Activated CD4-positive, alpha-beta memory T cell treated with anti-CD3 and anti-CD28 coated beads for 36 hours (primary cell): Measurements from ENCODE around the gene ADD3. TPM values are rescaled to one million over a fixed set of nuclear protein-coding genes. Genes with fewer than 3 reads are reported as not detected.
A peak's percentile ranks its signal among the peaks of the same experiment; 100 is the strongest.

Experiments used
- CTCF ChIA-PET: fragments of 350-600 bp; sonication (Branson Sonifier 250); formaldehyde crosslinking; loops from one replicate; lab custom pipeline; 2021; ENCODE audit warnings: antibody characterized with exemption, inconsistent platforms; lab: Charles Lee
- POLR2A ChIA-PET: fragments of 350-600 bp; sonication (Branson Sonifier 250); formaldehyde crosslinking; loops from one replicate; lab custom pipeline; 2021; ENCODE audit warnings: antibody characterized with exemption; lab: Charles Lee
- DNase-seq: peaks from one replicate; pipeline ENCODE4 v3.0.0-alpha.2; 2020
- H3K27ac Mint-ChIP-seq: one replicate; pipeline ENCODE4 v1.8.0; 2021; ENCODE audit warnings: mixed read lengths
- H3K27me3 Mint-ChIP-seq: one replicate; pipeline ENCODE4 v1.8.0; 2021; ENCODE audit warnings: mixed read lengths
- H3K36me3 Mint-ChIP-seq: one replicate; pipeline ENCODE4 v1.8.0; 2021; ENCODE audit warnings: mixed read lengths
- H3K4me1 Mint-ChIP-seq: one replicate; pipeline ENCODE4 v1.8.0; 2021; ENCODE audit warnings: low read depth, mixed read lengths
- H3K4me3 Mint-ChIP-seq: one replicate; pipeline ENCODE4 v1.8.0; 2021; ENCODE audit warnings: mild to moderate bottlenecking, mixed read lengths
- H3K9me3 Mint-ChIP-seq: one replicate; pipeline ENCODE4 v1.8.0; 2021; ENCODE audit warnings: mixed read lengths
- intact Hi-C: fragments of 100-400 bp; cut with micrococcal nuclease; formaldehyde crosslinking; loops from one replicate; pipeline ENCODE4 v1.15.1; 2023
- total RNA-seq, 2 experiments: library from RNA; stranded (reverse); gene quantifications; one replicate each; pipeline ENCODE4 v1.2.3, GENCODE V29; 2021

The ADD3 gene
- total RNA-seq, 2 experiments from 2014 or later = 92.3 to 93.3 TPM

DNA sequence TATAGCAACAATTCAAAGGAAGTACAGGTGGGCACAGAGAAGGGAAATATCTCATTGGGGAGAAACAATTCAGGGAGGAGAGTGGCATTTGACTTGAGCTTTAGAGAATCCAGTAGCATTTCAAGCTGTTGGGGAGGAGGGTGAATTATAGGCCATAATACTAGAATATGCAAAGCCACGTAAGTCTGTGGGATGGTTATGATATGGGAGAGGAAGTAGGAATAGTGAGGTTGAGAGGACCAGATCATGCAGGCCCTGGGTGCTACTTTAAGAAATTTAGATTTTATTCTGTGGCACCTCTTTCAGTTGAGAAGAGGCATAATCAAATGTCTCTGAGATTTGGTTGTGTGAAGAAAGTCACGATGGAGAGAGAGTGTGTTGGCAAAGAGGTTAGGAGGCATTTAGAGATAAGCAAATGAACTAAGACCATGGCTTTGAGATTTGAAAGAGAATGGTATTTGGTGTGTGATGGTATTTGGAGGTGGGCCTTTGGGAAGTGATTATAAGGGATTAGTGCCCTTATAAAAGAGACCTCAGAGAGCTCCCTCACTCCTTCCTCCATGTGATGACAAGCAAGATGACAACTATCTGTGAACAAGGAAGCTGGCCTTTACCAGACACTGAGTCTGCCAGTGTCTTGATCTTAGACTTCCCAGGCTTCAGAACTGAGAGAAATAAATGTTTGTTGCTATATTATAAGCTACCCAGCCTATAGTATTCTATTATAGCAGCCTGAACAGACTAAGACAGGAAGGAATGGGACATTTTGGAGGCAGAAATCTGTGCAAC lies 15.1 kb downstream of the ADD3 start:
- H3K27me3 Mint-ChIP-seq = no peaks in the 10 kb centered on the region
- peaks cover 68% of the 10 kb centered on the region for H3K4me1 Mint-ChIP-seq
- H3K36me3 Mint-ChIP-seq = no peaks in the 10 kb centered on the region
- CTCF ChIA-PET = interaction anchor here (1.7 kb wide), 2 partner anchors 8 to 13 kb away, joined by 5 to 6 read pairs; no protein-coding TSS in a partner anchor
- H3K4me3 Mint-ChIP-seq = no peak overlapping the region
- intact Hi-C loops = no loop called here
- H3K9me3 Mint-ChIP-seq = no peaks in the 10 kb centered on the region
- no peak overlapping the region for H3K27ac Mint-ChIP-seq
- POLR2A ChIA-PET = no interaction called here
- no peak for DNase-seq

GRCh38 chr10:110023785-110024465 lies 16.1 kb downstream of the ADD3 start:
- Mint-ChIP-seq H3K36me3 (no peaks in the 10 kb centered on the region), H3K27ac (no peak overlapping the region), H3K27me3 (no peaks in the 10 kb centered on the region), H3K4me3 (no peak overlapping the region), H3K9me3 (no peaks in the 10 kb centered on the region), H3K4me1 (peaks cover 63% of the 10 kb centered on the region)
- intact Hi-C loops = no loop called here
- CTCF ChIA-PET = interaction anchor here (0.7 to 1.7 kb wide), 2 partner anchors 12 to 144 kb away, joined by 3 to 6 read pairs; no protein-coding TSS in a partner anchor
- POLR2A ChIA-PET = no interaction called here
- DNase-seq = no peak

DNA sequence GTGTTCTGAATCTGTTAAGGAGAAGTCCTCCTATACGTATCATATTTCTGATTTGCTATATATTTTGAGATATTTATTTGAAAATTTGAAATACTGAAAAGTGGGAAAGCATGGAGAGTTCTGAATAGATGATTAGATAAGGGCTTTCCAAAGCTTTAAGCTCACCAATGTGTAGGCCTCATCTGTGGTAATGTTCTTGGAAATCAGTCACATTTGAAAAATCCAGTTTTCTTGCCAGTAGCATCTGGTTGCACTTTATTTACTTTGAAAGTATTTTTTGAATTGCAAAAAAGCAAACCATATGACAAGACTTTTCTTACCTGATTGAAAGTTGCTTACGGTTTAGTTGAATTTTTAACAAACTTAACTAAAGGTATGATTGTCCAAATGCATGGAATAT lies 21.7 kb downstream of the ADD3 start:
- ChIA-PET POLR2A (no interaction called here), CTCF (no interaction called here)
- H3K4me3 Mint-ChIP-seq = no peak overlapping the region
- H3K4me1 Mint-ChIP-seq = peaks cover 55% of the 10 kb centered on the region
- peaks cover 3% of the 10 kb centered on the region for H3K36me3 Mint-ChIP-seq
- DNase-seq = no peak
- H3K27me3 Mint-ChIP-seq = no peaks in the 10 kb centered on the region
- H3K9me3 Mint-ChIP-seq = no peaks in the 10 kb centered on the region
- intact Hi-C loops = no loop called here
- H3K27ac Mint-ChIP-seq = no peak overlapping the region

GRCh38 chr10:110032801-110033700 lies 25.3 kb downstream of the ADD3 start:
- intact Hi-C loops = no loop called here
- Mint-ChIP-seq H3K27ac (no peak overlapping the region), H3K27me3 (no peaks in the 10 kb centered on the region), H3K4me1 (peaks cover 65% of the 10 kb centered on the region), H3K36me3 (peaks cover 5% of the 10 kb centered on the region), H3K9me3 (no peaks in the 10 kb centered on the region), H3K4me3 (no peak overlapping the region)
- ChIA-PET CTCF (no interaction called here), POLR2A (no interaction called here)
- DNase-seq = no peak

- CTCF ChIA-PET = no interaction called here
- no peak overlapping the region for H3K4me3 Mint-ChIP-seq
- H3K9me3 Mint-ChIP-seq = no peaks in the 10 kb centered on the region
- DNase-seq = no peak
- H3K27me3 Mint-ChIP-seq = no peaks in the 10 kb centered on the region
- POLR2A ChIA-PET = no interaction called here
- no peak overlapping the region for H3K27ac Mint-ChIP-seq
- H3K4me1 Mint-ChIP-seq = peaks cover 67% of the 10 kb centered on the region
- intact Hi-C loops = loop anchor here (2.0 kb wide), 1 partner anchor 43 kb away; no protein-coding TSS in a partner anchor
- H3K36me3 Mint-ChIP-seq = peaks cover 5% of the 10 kb centered on the region
Measured at GRCh38 chr10:110033701-110034235, 26.0 kb downstream of the ADD3 start.

- Mint-ChIP-seq H3K36me3 (peaks cover 5% of the 10 kb centered on the region), H3K9me3 (no peaks in the 10 kb centered on the region), H3K27me3 (no peaks in the 10 kb centered on the region), H3K27ac (no peak overlapping the region), H3K4me3 (no peak overlapping the region), H3K4me1 (peaks cover 73% of the 10 kb centered on the region)
- no peak for DNase-seq
- intact Hi-C loops = loop anchor here (2.0 kb wide), 1 partner anchor 42 kb away; no protein-coding TSS in a partner anchor
- ChIA-PET CTCF (interaction anchor here (0.8 to 2.7 kb wide), 13 partner anchors 12 to 150 kb away, joined by 3 to 14 read pairs (median 4); no protein-coding TSS in a partner anchor), POLR2A (interaction anchor here (1.9 kb wide), 1 partner anchor 26 kb away, joined by 5 read pairs; no protein-coding TSS in a partner anchor)
Measured at GRCh38 chr10:110034596-110034995, 26.8 kb downstream of the ADD3 start.

- intact Hi-C loops = loop anchor here (1.0 to 2.0 kb wide), 3 partner anchors 11 to 42 kb away; no protein-coding TSS in a partner anchor
- Mint-ChIP-seq H3K4me1 (peaks cover 79% of the 10 kb centered on the region), H3K36me3 (peaks cover 5% of the 10 kb centered on the region), H3K27me3 (no peaks in the 10 kb centered on the region), H3K27ac (peak overlapping the region; percentile 68), H3K9me3 (no peaks in the 10 kb centered on the region), H3K4me3 (peak overlapping the region; percentile 11)
- CTCF ChIA-PET = interaction anchor here (0.8 to 2.7 kb wide), 14 partner anchors 11 to 151 kb away, joined by 3 to 14 read pairs (median 4); no protein-coding TSS in a partner anchor
- POLR2A ChIA-PET = interaction anchor here (0.6 to 1.9 kb wide), 4 partner anchors 19 to 33 kb away, joined by 3 to 6 read pairs (median 4); no protein-coding TSS in a partner anchor
- DNase-seq = peak; percentile 62
Measured at GRCh38 chr10:110035070-110035921, 27.5 kb downstream of the ADD3 start.

DNA sequence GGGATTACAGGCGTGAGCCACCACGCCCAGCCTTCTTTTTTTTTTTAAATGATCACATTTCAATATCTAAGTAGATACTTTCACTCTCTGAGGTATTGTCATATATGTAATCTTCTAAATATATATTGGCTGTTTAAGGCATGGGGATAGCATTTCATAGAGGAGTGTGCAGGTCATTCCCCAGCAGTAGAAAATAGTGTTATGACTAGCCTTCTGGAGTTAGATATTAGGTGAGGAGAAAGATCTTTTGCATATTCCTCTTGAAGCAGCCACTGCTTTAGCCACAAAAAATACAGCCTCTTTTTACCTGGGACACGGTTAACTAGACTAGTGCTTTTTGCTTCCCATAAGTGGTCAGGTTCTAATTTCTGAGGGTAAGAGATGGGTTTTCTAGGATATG lies 28.9 kb downstream of the ADD3 start:
- Mint-ChIP-seq H3K27ac (peak overlapping the region; percentile 54), H3K4me1 (peaks cover 83% of the 10 kb centered on the region), H3K9me3 (no peaks in the 10 kb centered on the region), H3K4me3 (no peak overlapping the region), H3K36me3 (peaks cover 1% of the 10 kb centered on the region), H3K27me3 (no peaks in the 10 kb centered on the region)
- intact Hi-C loops = loop anchor here (2.0 kb wide), 1 partner anchor 32 kb away; no protein-coding TSS in a partner anchor
- POLR2A ChIA-PET = interaction anchor here (1.2 to 1.9 kb wide), 4 partner anchors 9 to 31 kb away, joined by 3 to 6 read pairs (median 4); no protein-coding TSS in a partner anchor
- no peak for DNase-seq
- CTCF ChIA-PET = interaction anchor here (1.1 to 2.7 kb wide), 2 partner anchors 10 to 21 kb away, joined by 3 to 14 read pairs; no protein-coding TSS in a partner anchor

GRCh38 chr10:110039254-110039653 lies 31.5 kb downstream of the ADD3 start:
- H3K36me3 Mint-ChIP-seq = peaks cover 4% of the 10 kb centered on the region
- ChIA-PET CTCF (no interaction called here), POLR2A (interaction anchor here (1.2 kb wide), 1 partner anchor 28 kb away, joined by 3 read pairs; no protein-coding TSS in a partner anchor)
- H3K4me3 Mint-ChIP-seq = no peak overlapping the region
- intact Hi-C loops = no loop called here
- no peaks in the 10 kb centered on the region for H3K9me3 Mint-ChIP-seq
- H3K4me1 Mint-ChIP-seq = peaks cover 77% of the 10 kb centered on the region
- peak overlapping the region; percentile 2 for H3K27ac Mint-ChIP-seq
- no peaks in the 10 kb centered on the region for H3K27me3 Mint-ChIP-seq
- no peak for DNase-seq

DNA sequence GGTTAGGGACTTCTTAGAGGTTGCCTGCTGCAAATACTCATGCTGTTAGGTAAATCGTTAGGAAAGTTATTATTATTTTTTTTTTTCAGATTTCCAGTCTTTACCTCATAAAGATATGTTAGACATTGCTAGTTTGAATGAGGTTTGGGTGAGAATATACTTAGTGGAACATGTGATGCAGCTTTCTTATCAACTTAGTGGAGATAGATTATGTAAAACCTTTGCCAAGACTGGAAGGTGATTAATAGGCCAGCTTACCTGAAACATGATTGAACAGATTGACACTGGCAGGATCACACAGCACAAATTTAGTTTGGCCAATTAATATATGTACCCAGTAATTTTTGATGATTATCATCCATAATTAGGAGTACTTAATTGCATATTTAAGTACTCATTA lies 32.3 kb downstream of the ADD3 start:
- CTCF ChIA-PET = no interaction called here
- Mint-ChIP-seq H3K36me3 (peaks cover 7% of the 10 kb centered on the region), H3K27me3 (no peaks in the 10 kb centered on the region), H3K4me1 (peaks cover 78% of the 10 kb centered on the region), H3K9me3 (no peaks in the 10 kb centered on the region), H3K27ac (peak overlapping the region; percentile 16), H3K4me3 (no peak overlapping the region)
- POLR2A ChIA-PET = interaction anchor here (1.2 kb wide), 1 partner anchor 29 kb away, joined by 3 read pairs; no protein-coding TSS in a partner anchor
- intact Hi-C loops = loop anchor here (2.0 kb wide), 1 partner anchor 17 kb away; no protein-coding TSS in a partner anchor
- no peak for DNase-seq
